ENCODE results near the gene NPAS3.

Gene NPAS3

DNA sequence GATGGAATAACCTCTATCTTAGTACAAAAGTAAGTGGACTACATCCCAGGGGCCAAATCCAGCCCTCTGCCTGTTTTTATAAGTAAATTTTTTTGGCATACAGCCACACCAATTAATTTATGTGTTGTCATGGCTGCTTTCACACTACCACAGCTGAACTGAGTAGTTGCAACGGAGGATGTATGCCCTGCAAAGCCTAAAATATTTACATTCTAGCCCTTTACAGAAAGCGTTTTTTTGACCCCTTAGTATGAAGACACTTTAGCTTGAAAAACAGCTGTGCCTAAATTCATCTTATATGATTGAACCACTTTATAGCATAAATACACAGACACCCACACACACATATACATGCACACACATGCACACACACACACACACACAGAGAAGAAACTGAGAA is 510.6 kb downstream of the NPAS3 start:
- DNase-seq (ENCODE audit: low read depth), result no peak

DNA sequence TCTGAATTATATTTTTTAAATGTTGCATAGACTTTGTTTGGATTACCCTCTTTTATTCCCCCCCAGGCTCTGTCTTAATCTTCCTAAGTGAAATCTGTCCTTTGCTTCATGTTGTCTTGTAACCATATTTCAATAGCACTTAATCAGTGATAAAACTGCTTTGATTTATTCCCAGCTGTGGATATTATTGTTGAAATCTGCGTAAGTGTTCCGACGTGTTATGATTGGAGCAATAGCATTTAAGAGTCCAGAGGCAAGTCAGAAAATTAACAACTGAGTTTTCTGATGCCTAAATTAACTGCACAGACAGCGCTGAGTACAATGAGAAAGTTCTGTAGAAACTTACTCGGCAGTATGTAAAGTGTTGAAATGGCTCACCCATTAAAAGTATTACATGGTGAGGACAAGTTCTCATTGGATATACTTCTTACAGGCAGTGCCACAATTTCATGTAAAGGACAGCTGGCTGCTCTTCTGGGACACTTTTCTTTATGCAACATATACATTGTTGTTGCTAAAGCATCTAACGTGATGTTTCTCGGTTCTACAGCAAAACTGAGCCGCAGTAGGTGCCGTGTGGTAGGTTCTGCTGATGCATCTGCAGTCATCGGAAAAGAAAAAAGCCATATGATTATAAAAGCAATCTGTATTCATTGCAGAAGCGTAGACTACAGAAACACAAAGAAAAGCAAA is 511.2 kb downstream of the NPAS3 start:
- DNase-seq (ENCODE audit: low read depth), result no peak

DNA sequence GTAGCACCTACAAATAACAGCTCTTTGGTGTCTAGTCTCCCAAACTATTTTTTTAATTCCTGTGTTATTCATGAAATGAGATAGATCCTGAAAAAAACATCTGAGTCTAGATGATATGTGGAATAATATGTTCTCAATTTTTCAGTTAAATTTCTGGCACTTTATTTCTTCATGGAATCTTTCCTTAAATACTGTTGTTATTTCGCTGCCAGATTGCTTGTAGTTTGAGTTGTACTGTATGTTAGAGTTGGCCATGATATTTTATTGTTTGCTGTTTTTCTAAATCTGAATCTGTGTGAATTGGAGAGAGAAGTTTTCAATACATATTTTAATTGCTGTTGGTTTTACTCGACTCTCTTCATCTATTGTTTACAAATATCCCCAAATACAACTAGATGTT is 511.7 kb downstream of the NPAS3 start:
- DNase-seq (ENCODE audit: low read depth), result no peak

DNA sequence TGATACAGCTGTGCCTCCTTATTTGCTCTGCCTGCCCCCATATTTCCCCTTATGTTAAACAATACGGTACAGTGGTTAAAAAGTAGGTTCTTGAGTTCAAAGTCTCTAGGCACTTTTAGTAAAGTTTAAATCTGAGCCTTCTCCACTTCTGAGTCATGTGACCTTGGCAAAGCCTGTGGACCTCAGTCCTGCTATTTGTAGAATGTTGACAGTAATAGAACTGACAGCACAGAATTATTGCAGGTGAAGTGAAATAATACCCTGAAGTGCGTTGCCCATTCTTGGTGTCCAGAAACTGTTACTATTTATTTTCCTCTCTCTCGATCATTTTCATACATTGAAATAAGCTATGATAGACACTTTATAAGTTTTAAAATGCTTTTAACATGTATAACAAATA is 512.5 kb downstream of the NPAS3 start:
- DNase-seq (ENCODE audit: low read depth), result no peak

DNA sequence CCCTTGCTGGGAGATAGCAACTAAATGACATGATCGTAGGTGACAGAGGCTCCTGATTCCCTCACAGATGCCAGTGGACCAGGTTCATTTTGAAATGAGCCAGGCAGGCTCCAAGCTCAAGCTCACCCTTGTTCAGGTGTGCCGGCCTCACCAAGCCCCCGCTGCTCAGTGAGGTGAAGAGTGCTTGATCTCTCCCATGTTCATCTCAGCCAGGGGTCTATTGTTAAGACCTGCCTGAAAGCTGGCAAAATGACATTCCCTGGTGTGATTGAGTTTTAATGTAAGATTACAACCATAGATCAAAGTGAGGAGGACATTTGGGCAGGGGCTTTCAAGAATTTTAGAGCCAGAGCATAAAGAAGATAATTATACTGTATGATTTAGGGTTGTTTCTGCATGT is 514.3 kb downstream of the NPAS3 start:
- DNase-seq (ENCODE audit: low read depth), result no peak

DNA sequence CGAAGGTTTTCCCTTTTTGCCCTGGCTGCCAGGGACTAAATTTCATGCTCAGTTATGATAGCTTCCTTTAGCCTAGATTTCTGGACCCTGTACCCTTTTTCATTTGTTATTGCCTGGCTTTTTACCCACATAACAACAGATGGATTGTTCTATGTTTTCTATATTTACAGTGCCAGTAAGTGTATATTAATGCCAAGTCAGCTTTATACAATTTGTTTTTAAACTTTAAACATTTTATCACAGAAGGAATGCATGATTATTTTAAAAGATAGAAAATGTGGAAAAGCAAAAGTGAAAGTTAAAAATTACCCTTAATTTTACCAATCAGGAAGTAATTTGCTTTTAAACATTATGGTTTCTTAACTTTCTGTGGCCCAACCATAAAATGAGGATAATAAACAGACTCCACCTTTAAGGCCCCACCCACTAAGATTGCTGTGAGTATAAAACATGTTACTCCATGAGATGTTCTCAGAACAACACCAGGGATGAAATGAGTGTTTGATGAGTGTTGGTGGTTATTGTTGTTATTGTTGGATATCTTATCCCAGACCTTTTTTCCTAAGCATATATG is 515.4 kb downstream of the NPAS3 start:
- DNase-seq (ENCODE audit: low read depth), result no peak

DNA sequence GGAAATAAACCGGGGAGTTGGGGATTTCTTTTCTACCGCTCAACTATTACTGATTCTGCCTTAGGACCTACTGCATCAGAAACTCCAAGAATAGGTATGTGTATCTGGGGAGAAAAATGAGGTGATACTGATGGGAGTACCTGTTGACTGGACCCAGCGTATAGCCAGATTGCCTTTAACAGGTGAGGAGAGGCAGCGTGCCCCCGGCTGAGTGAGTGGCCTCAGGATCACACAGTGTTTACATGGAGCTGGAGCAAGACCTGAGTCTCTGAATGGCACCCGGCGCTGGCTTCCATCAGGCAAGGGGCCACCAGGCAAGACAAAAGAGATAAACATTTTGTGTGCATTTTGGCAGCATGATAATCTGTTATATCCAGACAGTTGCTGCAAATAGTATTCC is 516.0 kb downstream of the NPAS3 start:
- no peak for DNase-seq (ENCODE audit: low read depth)

DNA sequence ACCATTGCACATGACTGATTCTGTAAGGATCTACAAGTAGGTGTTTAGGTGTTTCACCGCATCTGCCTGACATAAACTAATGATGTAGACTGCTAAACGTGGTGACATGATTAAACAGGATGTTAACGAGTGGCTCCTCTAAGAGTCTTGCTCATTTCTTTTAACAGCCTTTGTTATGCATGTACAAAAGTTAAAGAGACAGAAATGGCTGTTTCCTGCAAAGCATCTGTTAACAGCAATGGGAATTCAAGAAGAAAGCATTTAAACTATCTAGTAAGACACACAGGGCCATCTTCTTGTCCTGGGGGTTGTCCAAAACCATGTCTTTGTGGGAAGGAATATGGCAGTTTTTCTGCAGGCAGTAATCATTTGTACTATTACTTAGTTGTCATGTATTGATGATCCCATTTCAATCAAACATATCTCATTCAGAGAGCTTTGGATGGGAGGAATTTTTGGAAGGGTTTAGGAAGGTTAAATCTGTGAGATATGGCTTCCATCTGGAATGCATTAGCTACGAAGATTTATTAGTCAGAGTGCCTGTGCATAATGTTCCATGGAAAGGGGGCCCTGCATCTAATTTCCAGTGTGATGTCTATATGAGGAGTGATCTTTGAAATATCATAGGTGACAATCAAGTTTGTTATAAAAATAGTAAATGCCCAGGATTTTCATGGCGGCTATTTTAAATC is 517.1 kb downstream of the NPAS3 start:
- no peak for DNase-seq (ENCODE audit: low read depth)

DNA sequence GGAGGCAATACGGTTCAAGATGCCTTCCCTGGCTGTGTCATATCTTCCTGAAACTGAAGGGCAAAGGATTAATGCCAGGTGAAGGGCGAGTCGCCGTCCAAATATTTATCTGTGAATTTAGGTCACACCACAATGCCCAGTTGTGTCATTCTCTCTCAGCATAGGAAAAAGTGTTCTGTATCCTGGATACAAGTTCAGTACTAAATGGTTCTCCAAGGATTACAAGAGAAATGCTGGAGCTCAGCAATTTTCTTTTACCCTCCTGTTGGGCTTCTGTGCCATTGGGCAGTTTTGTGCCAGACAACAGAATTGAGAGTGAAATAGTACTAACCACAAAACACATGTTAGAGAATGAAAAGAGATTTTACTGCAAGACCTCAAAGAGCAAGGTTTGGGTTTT is 518.3 kb downstream of the NPAS3 start:
- DNase-seq (ENCODE audit: low read depth), result no peak

DNA sequence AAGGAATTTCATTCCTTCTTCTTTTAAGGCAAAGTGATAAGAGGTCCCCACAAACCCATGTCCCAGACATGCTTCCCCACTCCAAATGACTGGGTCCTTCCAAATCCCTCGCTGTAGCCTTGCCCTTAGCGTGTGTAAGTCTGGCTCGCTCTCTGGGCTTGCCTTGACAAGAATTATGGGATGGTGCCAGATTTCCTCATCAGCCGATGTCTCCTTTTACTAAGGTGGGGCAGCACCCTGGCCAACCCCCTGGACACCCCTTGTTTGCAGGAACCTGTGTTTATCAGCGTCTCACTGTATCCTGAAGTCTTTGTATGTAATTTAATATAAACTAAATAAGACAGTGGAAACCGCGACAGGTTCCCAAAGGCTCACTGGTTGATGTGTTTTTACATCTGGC is 518.9 kb downstream of the NPAS3 start:
- no peak for DNase-seq (ENCODE audit: low read depth)

DNA sequence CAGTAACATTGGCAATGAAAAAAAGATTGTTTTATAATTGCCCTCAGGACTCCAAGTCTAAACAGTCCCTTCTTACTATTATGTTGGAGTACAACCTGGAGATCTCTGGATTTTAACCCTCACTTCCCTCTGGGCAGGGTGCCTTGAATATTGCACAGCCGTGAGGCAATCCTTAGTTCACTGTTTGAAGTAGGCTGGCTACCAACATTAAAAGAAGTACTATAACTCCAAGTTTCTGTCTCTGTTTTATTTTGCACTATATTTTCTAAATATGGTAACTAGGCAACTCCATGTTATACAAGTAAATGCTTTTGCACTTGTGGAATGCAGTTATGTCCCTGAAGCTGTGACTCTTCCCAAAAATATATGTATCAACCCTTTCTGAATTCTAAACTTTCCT is 521.5 kb downstream of the NPAS3 start:
- DNase-seq (ENCODE audit: low read depth), result no peak

DNA sequence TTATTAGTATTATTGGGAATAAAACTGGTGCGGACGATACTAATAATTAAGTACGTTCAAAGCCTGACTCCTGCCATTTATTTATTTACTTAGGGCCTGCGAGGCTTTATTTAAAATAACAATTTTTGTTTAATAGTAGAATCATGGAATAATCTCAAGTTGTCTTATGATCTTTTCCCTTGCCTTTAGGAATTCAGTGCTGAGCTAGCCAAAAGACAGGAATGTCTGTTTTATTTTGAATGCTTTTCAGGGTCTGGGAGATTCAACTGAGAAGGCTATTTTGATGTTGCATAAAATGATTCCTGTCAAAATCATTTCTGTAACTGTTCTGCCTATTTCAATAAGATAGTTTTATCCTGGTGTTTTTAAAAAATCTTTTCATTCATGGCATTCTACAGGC is 522.4 kb downstream of the NPAS3 start:
- DNase-seq (ENCODE audit: low read depth), result no peak

DNA sequence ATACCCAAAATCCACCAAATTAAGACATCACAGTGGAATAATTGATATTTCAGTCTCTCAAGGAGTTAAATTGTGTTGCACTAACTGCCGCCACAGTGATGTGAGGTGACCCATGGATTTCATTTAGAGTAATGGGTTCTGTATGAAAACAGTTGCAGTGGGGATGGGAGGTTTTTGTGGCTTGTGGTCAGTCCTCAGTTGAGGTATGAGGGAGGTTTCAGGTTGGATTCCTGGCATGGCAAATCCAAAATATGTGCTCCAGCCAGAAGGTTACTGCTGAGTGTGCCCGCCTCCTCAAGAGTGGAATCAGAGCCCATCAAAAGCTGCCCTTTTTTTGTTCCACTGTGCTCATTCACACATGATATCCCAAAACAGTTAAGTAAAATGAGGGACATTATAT is 525.1 kb downstream of the NPAS3 start:
- no peak for DNase-seq (ENCODE audit: low read depth)

DNA sequence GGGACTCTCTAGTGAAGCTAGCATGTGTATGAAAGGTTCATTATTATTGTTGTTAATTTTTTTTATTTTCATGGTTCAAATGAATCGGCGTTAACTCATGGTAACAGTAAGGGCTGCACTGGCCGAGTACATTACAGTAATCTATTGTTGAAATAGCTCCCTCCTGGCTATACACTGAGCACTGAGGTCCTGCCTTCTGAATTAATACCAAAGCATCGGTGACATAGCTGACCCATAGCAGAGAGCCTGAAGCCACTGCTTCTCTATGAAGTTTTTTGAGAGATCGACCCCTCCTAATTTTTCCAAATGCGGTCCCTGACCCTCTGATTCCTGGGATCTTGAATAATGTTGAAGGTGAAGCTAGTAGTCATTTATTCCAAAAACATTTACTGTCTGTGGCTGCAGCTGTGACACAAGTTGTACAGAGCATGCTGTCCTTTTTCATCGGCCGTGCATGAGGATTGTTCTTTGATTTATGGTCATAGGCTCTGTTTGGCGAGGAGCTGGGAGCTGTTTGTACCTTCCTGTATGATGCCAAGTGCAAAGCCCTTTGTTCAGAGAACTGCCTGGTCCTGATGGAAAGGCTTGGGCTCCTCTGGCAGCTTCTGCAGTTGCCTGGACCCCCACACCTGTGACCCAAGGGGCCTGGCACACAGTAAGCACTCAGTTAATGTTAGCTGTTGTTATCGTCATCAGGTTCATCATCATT is 525.7 kb downstream of the NPAS3 start:
- no peak for DNase-seq (ENCODE audit: low read depth)

DNA sequence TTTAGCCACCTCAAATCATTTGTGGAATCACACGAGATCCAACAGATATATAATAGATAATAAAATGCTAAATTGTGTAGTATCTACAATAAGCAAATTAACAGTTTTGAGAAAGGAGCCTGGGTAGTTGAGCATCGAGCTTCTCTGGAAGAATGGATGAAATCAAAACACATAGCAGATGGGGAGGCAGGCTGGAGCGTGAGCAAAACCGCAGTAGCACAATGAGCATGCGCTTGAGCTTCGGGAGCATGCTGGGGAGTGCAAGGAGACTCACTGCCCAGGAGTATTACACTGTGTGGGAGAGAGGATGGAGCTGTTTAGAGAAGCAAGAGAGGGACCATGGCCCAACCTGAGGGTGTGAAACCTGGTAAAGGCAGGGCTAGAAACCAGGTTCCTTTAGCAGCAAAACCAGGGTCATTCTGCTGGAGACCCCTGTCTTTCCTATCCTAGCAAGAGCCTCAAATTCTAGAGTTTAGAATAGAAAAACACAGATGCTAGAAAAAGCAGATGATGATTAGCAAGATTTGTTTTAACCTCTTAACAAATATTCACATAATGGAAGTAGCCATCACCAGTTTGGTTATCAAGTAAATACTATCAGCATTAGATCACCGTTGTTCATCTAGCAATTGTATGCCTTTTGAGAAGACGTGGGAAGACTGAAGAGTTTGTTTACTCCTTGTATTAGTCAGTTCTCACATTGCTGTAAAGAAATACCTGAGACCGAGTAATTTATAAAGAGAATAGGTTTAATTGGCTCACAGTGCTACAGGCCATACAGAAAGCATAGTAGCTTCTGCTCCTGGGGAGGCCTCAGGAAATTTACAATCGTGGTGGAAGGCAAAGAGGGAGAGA is 527.4 kb downstream of the NPAS3 start:
- DNase-seq (ENCODE audit: low read depth), result no peak

DNA sequence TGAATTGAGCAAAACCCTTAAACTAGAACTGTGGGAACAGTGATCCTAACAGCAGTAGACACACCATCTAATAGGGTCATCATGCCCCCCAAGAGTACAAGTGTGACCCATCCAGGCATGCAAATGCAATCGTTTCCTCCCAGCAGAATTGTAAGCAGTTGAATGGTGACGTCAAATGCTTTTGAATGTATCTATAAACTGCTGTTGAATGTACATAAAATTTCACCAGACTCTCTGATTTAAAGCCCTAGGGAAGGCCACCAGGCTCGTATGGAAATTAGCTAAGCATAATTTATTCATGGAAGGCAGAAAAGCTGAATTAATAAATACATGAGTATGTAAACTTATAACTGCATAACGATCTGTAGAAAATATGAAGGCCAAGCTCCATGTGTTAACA is 529.3 kb downstream of the NPAS3 start:
- DNase-seq (ENCODE audit: low read depth), result no peak

DNA sequence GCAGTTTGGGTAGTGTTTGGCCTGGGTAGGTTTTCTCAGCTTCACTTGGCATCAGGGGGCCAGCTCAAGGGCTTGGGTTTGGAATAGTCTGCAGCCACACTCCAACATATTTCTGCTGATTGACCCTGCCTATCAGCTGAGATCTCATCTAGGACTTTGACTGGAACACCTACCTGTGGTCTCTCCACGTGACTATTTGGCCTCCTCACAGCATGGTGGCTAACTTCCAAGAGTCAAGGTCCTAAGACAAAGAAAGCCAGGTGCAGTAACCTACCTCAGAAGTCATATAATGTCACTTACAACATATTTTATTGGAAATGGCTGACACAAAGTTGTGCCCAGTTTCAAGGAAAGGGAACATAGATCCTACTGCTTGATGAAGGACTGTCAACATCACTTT is 531.2 kb downstream of the NPAS3 start:
- no peak for DNase-seq (ENCODE audit: low read depth)

DNA sequence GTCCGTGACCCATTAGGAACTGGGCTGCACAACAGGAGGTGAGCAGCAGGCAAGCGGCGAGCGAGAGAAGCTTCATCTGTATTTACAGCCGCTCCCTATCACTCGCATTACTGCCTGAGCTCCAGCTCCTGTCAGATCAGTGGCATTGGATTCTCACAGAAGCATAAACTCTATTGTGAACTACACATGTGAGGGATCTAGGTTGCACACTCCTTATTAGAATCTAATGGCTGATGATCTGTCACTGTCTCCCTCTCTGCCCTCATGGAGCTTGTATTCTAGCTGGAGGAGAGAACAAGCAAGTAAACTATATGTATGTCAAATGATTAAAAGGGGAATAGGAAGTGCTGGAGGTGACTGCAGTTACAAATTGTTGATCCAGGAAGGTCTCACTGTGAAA is 533.1 kb downstream of the NPAS3 start:
- DNase-seq (ENCODE audit: low read depth), result no peak

DNA sequence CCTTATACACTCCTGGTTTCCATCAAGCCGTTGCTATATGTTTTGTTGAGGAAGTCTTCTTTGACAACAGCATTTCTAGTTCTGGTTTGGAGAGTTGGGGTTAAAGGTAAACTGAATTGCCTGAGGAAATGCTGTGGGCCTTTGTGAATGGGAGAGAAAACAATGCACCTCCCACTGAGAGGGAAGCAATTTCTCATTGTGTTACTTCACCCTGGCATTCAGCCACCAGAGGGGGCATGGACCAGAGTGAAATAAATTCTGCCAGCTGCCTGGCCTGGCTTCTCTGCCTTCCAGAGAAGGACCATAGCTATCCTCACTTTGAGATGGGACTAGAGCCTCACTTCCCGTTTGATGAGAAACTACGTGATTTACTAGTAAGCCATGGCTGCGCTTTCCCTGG is 536.9 kb downstream of the NPAS3 start:
- no peak for DNase-seq (ENCODE audit: low read depth)

DNA sequence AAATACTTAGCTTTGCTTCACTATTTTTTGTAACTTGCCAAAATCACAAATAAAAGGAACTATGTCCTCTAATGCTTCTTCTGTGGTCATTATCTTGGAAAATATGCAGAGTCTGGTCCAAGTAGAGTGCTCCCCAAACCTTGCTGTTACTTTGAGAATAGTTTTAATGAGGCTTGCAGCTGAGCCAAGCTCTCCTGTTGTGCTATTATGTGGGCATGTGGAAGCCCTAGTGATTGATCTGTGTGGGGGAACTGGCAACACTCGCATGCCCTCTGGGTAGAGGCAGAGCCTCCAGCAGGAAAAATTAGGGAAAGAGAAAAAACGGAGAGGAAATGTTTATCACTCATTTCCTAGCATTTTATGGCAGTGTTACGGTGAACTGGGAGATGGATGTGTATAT is 539.1 kb downstream of the NPAS3 start:
- DNase-seq (ENCODE audit: low read depth), result no peak

DNA sequence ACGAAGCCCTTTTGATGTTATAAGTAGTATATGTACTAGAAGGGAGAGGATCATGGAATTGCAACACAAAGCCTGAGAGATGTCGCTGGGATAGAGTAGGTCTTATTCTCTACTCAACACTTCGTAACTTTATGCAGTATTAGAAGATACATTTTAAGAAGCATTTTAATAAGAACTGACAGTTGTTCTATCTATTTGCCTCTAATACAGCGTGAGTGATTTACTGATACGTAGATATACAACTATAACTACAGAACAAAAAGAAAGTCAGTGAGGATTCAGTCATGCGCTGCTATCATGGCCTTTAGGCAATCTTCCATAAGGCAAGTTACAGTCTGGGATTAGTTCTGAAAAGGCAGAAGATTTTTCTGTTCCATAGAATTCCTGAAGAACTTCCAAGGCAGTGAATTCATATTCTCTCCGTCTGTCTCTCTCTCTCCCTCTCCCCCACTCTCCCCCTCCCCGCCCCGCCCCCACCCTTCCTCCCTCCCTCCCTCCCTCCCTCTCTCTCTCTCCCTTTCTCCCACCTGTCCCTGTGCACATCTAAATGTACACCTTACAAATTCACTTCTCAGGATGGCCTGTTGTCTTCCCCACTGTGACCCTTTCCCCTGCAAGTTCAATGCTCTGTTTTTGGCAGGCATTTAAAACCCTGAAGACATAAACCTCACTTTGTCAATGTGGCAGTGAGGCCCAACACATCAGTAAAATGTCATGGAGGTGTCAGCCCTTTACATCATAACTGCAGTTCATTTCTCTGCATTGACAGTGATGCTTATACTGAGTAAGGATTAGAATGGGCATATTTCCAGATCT is 541.6 kb downstream of the NPAS3 start:
- DNase-seq (ENCODE audit: low read depth), result no peak

DNA sequence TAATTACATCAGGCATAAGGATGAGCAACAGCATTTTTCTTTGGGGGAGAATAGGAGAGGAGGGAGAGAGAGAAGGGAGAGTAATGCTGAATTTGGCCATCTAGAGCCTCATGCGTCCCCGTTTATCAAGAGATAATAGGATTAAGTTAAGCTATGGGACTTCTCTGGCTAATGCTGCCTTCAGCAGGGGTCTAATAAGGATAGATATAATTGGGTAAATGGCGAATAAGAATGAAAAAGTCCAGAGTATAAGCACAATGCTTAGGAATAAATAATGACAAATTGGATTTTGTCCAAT is 542.2 kb downstream of the NPAS3 start:
- no peak for DNase-seq (ENCODE audit: low read depth)
